OCI-LY7 (cell line): Measurements from ENCODE around the gene SLC25A11. TPM values are rescaled to one million over a fixed set of nuclear protein-coding genes. Genes with fewer than 3 reads are reported as not detected.
A peak's percentile ranks its signal among the peaks of the same experiment; 100 is the strongest.

Experiments used
- BruUV-seq: library from RNA; stranded (reverse); fragments of 400-500 nt; replicated peaks from 2 replicates; lab custom pipeline; 2021; lab: Mats Ljungman, UMichigan
- CTCF ChIA-PET: fragments of 300-600 bp; sonication (Branson Sonifier 250); formaldehyde crosslinking; loops from one replicate; lab custom pipeline; 2022; ENCODE audit warnings: antibody characterized with exemption; ENCODE audit not compliant: unreplicated experiment; lab: Charles Lee
- POLR2A ChIA-PET: fragments of 300-600 bp; sonication (Branson Sonifier 250); formaldehyde crosslinking; loops from one replicate; lab custom pipeline; 2022; ENCODE audit warnings: antibody characterized with exemption; lab: Charles Lee
- DNase-seq: peaks from one replicate; pipeline ENCODE4 v3.0.0-alpha.2; 2015; ENCODE audit warnings: low spot score
- H2AFZ ChIP-seq: fragments of 200-600 bp; sonication (generic), shearing (Covaris generic); 2 replicates; pipeline ENCODE4 v1.6.1; 2014; ENCODE audit warnings: mild to moderate bottlenecking, antibody characterized with exemption, low read length, moderate library complexity
- H3K27ac ChIP-seq: fragments of 200-600 bp; sonication (generic); 2 replicates; pipeline ENCODE4 v1.5.1; 2014; ENCODE audit warnings: mixed run types, low read depth, mild to moderate bottlenecking, moderate library complexity, low read length, inconsistent platforms; ENCODE audit not compliant: poor library complexity, severe bottlenecking
- H3K36me3 ChIP-seq: fragments of 200-600 bp; sonication (generic); 2 replicates; pipeline ENCODE4 v1.6.1; 2014; ENCODE audit warnings: mild to moderate bottlenecking, antibody characterized with exemption, low read length, moderate library complexity, mixed read lengths; ENCODE audit not compliant: insufficient read depth
- H3K4me1 ChIP-seq: fragments of 200-600 bp; sonication (generic); 2 replicates; pipeline ENCODE4 v1.5.1; 2014; ENCODE audit warnings: mild to moderate bottlenecking, low read length; ENCODE audit not compliant: insufficient read depth, poor library complexity, severe bottlenecking
- H3K4me2 ChIP-seq: fragments of 200-600 bp; sonication (generic); 2 replicates; pipeline ENCODE4 v1.6.1; 2014; ENCODE audit warnings: mild to moderate bottlenecking, low read length
- H3K4me3 ChIP-seq: fragments of 200-600 bp; sonication (generic); 2 replicates; pipeline ENCODE4 v1.5.1; 2014; ENCODE audit warnings: mild to moderate bottlenecking, low read depth, low read length; ENCODE audit not compliant: poor library complexity, severe bottlenecking
- H3K79me2 ChIP-seq: fragments of 200-600 bp; sonication (generic); 2 replicates; pipeline ENCODE4 v1.6.1; 2016; ENCODE audit warnings: low read depth, mild to moderate bottlenecking, low read length, moderate library complexity, mixed read lengths; ENCODE audit not compliant: insufficient read depth
- H3K9me2 ChIP-seq: fragments of 200-600 bp; sonication (generic); 2 replicates; pipeline ENCODE4 v1.6.1; 2016; ENCODE audit warnings: mild to moderate bottlenecking, low read length, mixed read lengths; ENCODE audit not compliant: insufficient read depth
- H3K9me3 ChIP-seq: fragments of 200-600 bp; sonication (generic); 2 replicates; pipeline ENCODE4 v1.6.1; 2014; ENCODE audit warnings: mild to moderate bottlenecking, mixed run types, low read length, mixed read lengths
- H4K20me1 ChIP-seq: fragments of 200-600 bp; sonication (generic); 2 replicates; pipeline ENCODE4 v1.6.1; 2014; ENCODE audit warnings: mild to moderate bottlenecking, antibody characterized with exemption, low read length, moderate library complexity, mixed read lengths; ENCODE audit not compliant: insufficient read depth
- CTCF ChIP-seq: fragments of 200-600 bp; sonication (generic); conservative IDR thresholded peaks from 2 replicates; pipeline ENCODE4 v1.5.1; 2014; ENCODE audit warnings: mild to moderate bottlenecking, antibody characterized with exemption, low read length, moderate library complexity, mixed read lengths
- EZH2phosphoT487 ChIP-seq: fragments of 200-600 bp; sonication (generic); IDR thresholded peaks from 2 replicates; pipeline ENCODE4 v1.6.1; 2018; ENCODE audit warnings: low read depth, borderline replicate concordance, mild to moderate bottlenecking, mixed run types, antibody characterized with exemption, low read length, moderate library complexity, mixed read lengths
- intact Hi-C: fragments of 100-400 bp; cut with micrococcal nuclease; formaldehyde crosslinking; loops from one replicate; pipeline ENCODE4 v1.10.0; 2022; ENCODE audit not compliant: unreplicated experiment
- total RNA-seq, 2 experiments: library from RNA; depleted of rRNA in 1 of 2; stranded (reverse); fragments of >200 nt in 1 of 2; shearing (Covaris generic) in 1 of 2; gene quantifications; 2 replicates each; pipeline ENCODE4 v1.2.3, GENCODE V29; 2014 to 2022

SLC25A11 gene
- total RNA-seq, 2 experiments from 2014 or later: 68.2 to 80.6 TPM

- CTCF ChIA-PET: no interaction called here
Measured at GRCh38 chr17:4960279-4960922, 20.6 kb upstream of the SLC25A11 start.

GRCh38 chr17:4959261-4959965 is 19.6 kb upstream of the SLC25A11 start:
- Histone ChIP-seq H3K4me3 (no peak overlapping the region), H3K9me2 (no peaks in the 10 kb centered on the region), H3K4me1 (peaks cover 7% of the 10 kb centered on the region), H4K20me1 (no peaks in the 10 kb centered on the region), H3K79me2 (no peaks in the 10 kb centered on the region), H3K36me3 (peaks cover 14% of the 10 kb centered on the region), H3K9me3 (no peaks in the 10 kb centered on the region), H2AFZ (no peak overlapping the region), H3K27ac (no peak overlapping the region), H3K4me2 (no peak overlapping the region)
- ChIA-PET CTCF (no interaction called here), POLR2A (interaction anchor here (1.1 kb wide), 1 partner anchor 37 kb away, joined by 3 read pairs; no protein-coding TSS in a partner anchor)
- no peak for DNase-seq
- TF ChIP-seq CTCF: no peak
- TF ChIP-seq EZH2phosphoT487: no peak
- intact Hi-C loops: no loop called here
- BruUV-seq: TSS peak; percentile 88

More at GRCh38 chr17:4960279-4960922, 20.6 kb upstream of the SLC25A11 start:
- Histone ChIP-seq H3K36me3 (peaks cover 18% of the 10 kb centered on the region), H4K20me1 (no peaks in the 10 kb centered on the region), H2AFZ (no peak overlapping the region), H3K4me2 (no peak overlapping the region), H3K9me3 (no peaks in the 10 kb centered on the region), H3K79me2 (peaks cover 1% of the 10 kb centered on the region; the same call in 1 of the 2 replicates), H3K9me2 (no peaks in the 10 kb centered on the region), H3K4me3 (no peak overlapping the region), H3K27ac (no peak overlapping the region), H3K4me1 (peaks cover 7% of the 10 kb centered on the region)
- POLR2A ChIA-PET: no interaction called here
- intact Hi-C loops: no loop called here
- no peak for DNase-seq
- BruUV-seq: no TSS peak
- TF ChIP-seq EZH2phosphoT487 (no peak), CTCF (no peak)
